Measurements from ENCODE around the gene TAT.

- TF ChIP-seq TAF1 (conservative IDR thresholded peaks at IDR 0.05) (no peak), CTCF (IDR thresholded peaks at IDR 0.05; ENCODE audit: low read depth, low read length, missing input control) (no peak), MAX (IDR thresholded peaks at IDR 0.05) (no peak), RAD21 (IDR thresholded peaks at IDR 0.05) (no peak), ATF3 (IDR thresholded peaks at IDR 0.05) (no peak)
Measured at GRCh38 chr16:71626018-71626857, 49.3 kb upstream of the TAT start, which contains the start of gene MARVELD3.

Data from liver (tissue), 3 donors.